WERI-Rb-1 (cell line): Measurements from ENCODE around the gene TIMP3.

Experiments
- DNase-seq: peaks from one replicate; pipeline ENCODE4 v3.0.0-alpha.2; 2020
- H3K27ac ChIP-seq: fragments of 250-450 bp; sonication (Bioruptor Pico); 2 replicates; pipeline ENCODE4 v1.5.1; 2020; ENCODE audit warnings: mild to moderate bottlenecking, moderate library complexity
- H3K27me3 ChIP-seq: fragments of 250-450 bp; sonication (Bioruptor Pico); 2 replicates; pipeline ENCODE4 v1.5.1; 2021; ENCODE audit warnings: mild to moderate bottlenecking, low read depth, moderate library complexity; ENCODE audit not compliant: insufficient read depth, severe bottlenecking
- H3K36me3 ChIP-seq: fragments of 250-450 bp; sonication (Bioruptor Pico); 2 replicates; pipeline ENCODE4 v1.5.1; 2020; ENCODE audit warnings: mild to moderate bottlenecking, moderate library complexity
- H3K4me3 ChIP-seq: 2 replicates; pipeline ENCODE4 v1.5.1; 2011; ENCODE audit warnings: low read depth, mild to moderate bottlenecking, control low read depth, low read length
- H3K9me3 ChIP-seq: fragments of 250-450 bp; sonication (Bioruptor Pico); 2 replicates; pipeline ENCODE4 v1.5.1; 2021; ENCODE audit warnings: mild to moderate bottlenecking, moderate library complexity; ENCODE audit not compliant: severe bottlenecking
- CTCF ChIP-seq: IDR thresholded peaks from 2 replicates; pipeline ENCODE4 v1.5.1; 2011; ENCODE audit warnings: low read depth, mild to moderate bottlenecking, control low read depth, inconsistent platforms, low read length

The TIMP3 gene

DNA sequence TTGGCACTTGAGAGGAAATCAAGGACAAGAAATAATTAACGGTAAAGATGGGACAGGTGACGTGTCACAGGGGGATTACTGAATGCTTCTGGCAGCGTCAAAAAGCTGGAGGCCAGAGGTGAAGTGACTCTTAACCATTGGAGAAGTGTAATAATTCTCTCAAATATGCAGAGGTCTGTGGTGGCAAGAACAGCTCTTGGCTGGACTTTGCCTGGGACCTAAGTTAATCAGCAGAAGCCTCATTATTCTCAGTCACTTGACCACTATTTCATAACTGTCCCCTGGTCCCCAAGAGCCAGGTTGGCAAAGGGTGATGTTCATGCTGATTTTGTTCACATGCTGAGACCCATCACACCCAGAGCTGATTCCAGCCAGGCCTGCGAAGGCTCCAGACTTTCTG, 72.9 kb downstream of the TIMP3 start:
- H3K27ac ChIP-seq: no peak overlapping the region

DNA sequence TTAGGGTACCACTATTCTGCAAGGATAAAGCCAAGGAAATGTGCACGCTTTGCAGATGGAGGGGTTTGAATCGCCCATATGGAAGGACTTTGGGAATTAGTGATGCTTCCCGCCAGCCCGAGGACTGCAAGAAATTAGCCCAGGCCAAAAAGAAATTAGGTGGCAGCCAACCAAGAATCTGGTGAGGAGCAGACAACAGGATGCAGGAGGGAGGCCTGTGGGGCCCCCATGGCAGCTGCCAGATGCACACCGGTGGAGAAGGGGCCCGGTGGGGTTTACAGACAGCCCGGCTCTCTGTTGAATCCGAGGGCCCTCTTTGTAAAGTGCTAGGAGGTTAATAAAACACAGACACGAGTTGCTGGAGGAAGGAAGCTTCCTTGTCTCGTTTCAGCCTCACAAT, 73.5 kb downstream of the TIMP3 start:
- H3K27ac ChIP-seq: no peak overlapping the region
- no peak overlapping the region for H3K4me3 ChIP-seq
- H3K36me3 ChIP-seq: no peaks in the 10 kb centered on the region
- no peaks in the 10 kb centered on the region for H3K27me3 ChIP-seq
- H3K9me3 ChIP-seq: no peaks in the 10 kb centered on the region
- no peak for DNase-seq
- no peak for TF ChIP-seq CTCF

More for the DNA sequence above, 72.9 kb downstream of the TIMP3 start:
- no peak for DNase-seq
- Histone ChIP-seq H3K9me3 (no peaks in the 10 kb centered on the region), H3K36me3 (no peaks in the 10 kb centered on the region), H3K27me3 (no peaks in the 10 kb centered on the region), H3K4me3 (no peak overlapping the region)
- no peak for TF ChIP-seq CTCF

DNA sequence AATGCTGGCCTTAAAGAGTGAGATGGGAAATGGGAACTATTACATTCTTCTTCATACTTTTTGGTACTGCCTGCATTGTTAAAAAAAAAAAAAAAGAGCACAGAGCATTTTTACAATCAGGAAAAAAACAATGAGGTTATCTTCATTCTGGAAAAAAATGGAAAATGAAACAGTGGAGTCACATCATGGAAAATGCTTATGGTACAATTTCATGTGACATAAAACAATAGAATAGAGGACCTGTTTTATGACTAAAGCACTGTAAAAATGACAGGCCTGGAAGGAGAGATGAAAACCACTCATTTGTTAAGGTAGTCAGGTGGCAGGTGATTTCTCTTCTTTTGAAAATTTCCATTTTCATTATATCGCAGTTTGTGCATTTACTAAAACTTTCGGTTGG, 75.0 kb downstream of the TIMP3 start:
- no peak for DNase-seq
- Histone ChIP-seq H3K4me3 (no peak overlapping the region), H3K36me3 (no peaks in the 10 kb centered on the region), H3K9me3 (no peaks in the 10 kb centered on the region), H3K27ac (no peak overlapping the region), H3K27me3 (no peaks in the 10 kb centered on the region)
- no peak for TF ChIP-seq CTCF

DNA sequence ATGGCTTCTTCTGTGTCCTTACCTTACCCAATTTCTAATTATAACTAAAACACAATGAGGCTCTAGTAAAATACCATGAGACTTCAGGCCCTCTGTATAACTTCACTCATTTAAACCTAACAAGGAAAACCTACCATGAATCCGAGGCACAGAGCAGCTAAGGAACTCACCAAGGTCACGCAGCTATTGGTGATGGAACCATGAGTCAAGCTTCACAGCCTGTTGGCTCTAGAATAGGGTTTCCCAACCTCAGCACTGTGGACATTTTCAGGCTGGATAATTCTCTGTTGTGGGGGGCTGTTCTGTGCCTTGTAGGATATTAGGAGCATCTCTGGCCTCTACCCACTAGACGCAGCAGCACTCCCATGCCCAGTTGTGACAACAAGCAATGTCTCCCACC, 75.7 kb downstream of the TIMP3 start:
- Histone ChIP-seq H3K36me3 (no peaks in the 10 kb centered on the region), H3K27ac (no peak overlapping the region), H3K4me3 (no peak overlapping the region), H3K9me3 (no peaks in the 10 kb centered on the region), H3K27me3 (no peaks in the 10 kb centered on the region)
- no peak for DNase-seq
- no peak for TF ChIP-seq CTCF

GRCh38 chr22:32879550-32879949, 78.0 kb downstream of the TIMP3 start:
- Histone ChIP-seq H3K27ac (no peak overlapping the region), H3K36me3 (no peaks in the 10 kb centered on the region), H3K9me3 (no peaks in the 10 kb centered on the region), H3K27me3 (no peaks in the 10 kb centered on the region), H3K4me3 (no peak overlapping the region)
- no peak for DNase-seq
- TF ChIP-seq CTCF: no peak

DNA sequence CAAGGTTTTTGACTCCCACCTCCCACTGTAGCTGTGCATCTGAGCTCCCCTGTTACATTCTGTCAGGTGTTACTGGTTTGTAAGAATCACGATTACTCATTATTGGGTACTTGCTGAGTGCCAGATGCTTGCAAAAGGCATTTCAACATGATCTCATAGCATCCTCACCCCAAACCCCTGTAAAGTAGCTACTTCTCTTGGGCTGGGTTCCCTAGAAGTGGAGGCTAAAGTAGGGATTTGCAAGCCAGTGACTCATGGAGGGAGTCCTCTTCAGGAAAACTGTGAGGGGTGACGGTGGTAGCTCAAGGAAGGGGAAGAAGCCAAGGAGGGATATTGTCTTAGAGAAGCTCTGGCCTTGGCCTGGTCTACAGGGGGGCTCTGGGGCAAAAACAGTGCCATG, 78.6 kb downstream of the TIMP3 start:
- TF ChIP-seq CTCF: no peak
- Histone ChIP-seq H3K9me3 (no peaks in the 10 kb centered on the region), H3K27me3 (no peaks in the 10 kb centered on the region), H3K4me3 (no peak overlapping the region), H3K27ac (no peak overlapping the region), H3K36me3 (no peaks in the 10 kb centered on the region)
- DNase-seq: no peak
